Sciatic nerve (tissue), 2 donors: Measurements from ENCODE around the gene DCAF11. TPM values are rescaled to one million over a fixed set of nuclear protein-coding genes. Genes with fewer than 3 reads are reported as not detected.
A peak's percentile ranks its signal among the peaks of the same experiment; 100 is the strongest.

Experiments
- ATAC-seq: fragments of 200-7000 bp; cut with Tn5 transposase; one replicate; pipeline ENCODE4 v1.9.1; 2020; ENCODE audit warnings: mild to moderate bottlenecking, moderate library complexity
- DNase-seq: peaks from one replicate; pipeline ENCODE4 v3.0.0-alpha.2; 2020; ENCODE audit warnings: low spot score
- intact Hi-C: fragments of 100-400 bp; cut with DNase I; formaldehyde crosslinking; loops from one replicate; pipeline ENCODE4 v1.14.2; 2022
- total RNA-seq: library from RNA; stranded (reverse); fragmentation: NEBNext Ultra II Directional; extraction: Animal tissue kit (Norgen Biotek cat#: 25700); gene quantifications from one replicate; pipeline ENCODE4 v1.2.1, GENCODE V29; 2021
- donor health status: DM: no; HTN: no; CAD: no.
- donor health status: DM: no; HTN: no; CAD: no.

The DCAF11 gene
- total RNA-seq, 1 donor from 2014 or later, result 47.6 TPM

DNA sequence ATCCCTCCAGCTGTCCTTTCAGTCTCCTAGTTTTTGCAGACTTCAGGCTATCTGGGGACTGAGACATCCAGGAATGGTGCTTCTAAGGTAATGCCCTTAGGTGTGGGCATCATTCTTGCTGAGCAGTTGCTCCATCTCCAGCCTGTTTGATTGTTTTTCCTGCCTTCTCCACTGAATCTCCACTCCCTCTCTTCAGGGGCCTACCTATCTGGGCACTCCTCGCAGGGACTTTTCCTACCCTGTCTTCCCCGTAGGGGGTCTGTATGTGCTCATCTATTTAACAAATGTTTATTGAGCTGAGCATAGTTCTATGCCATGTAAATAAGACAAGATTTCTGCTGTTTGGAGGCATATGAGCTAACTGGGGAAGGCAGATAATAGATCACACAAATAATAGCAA is 18.4 kb downstream of the DCAF11 start:
- ATAC-seq, result no peak
- no peak for DNase-seq
- intact Hi-C loops, result no loop called here

DNA sequence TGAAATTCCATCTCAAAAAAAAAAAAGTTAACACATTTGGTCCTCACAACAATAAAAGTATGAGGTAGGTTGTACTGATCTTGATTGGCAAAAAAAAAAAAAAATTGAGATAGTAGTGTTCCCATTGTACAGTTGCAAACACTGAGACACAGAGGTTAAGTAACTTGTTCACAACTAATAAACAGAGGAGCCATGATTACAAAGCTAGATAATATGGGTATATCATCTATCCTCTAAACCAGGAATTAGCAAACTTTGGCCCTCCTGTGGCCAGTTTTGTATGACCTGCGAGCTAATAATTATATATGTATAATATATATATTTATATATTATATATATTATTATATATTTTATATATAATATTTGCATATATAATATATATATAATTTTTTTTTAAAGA is 19.2 kb downstream of the DCAF11 start:
- intact Hi-C loops, result no loop called here
- DNase-seq (no peak), ATAC-seq (no peak)

GRCh38 chr14:24135584-24135833 is 20.9 kb downstream of the DCAF11 start:
- intact Hi-C loops, result no loop called here
- DNase-seq, result no peak
- ATAC-seq, result peak; percentile 0

DNA sequence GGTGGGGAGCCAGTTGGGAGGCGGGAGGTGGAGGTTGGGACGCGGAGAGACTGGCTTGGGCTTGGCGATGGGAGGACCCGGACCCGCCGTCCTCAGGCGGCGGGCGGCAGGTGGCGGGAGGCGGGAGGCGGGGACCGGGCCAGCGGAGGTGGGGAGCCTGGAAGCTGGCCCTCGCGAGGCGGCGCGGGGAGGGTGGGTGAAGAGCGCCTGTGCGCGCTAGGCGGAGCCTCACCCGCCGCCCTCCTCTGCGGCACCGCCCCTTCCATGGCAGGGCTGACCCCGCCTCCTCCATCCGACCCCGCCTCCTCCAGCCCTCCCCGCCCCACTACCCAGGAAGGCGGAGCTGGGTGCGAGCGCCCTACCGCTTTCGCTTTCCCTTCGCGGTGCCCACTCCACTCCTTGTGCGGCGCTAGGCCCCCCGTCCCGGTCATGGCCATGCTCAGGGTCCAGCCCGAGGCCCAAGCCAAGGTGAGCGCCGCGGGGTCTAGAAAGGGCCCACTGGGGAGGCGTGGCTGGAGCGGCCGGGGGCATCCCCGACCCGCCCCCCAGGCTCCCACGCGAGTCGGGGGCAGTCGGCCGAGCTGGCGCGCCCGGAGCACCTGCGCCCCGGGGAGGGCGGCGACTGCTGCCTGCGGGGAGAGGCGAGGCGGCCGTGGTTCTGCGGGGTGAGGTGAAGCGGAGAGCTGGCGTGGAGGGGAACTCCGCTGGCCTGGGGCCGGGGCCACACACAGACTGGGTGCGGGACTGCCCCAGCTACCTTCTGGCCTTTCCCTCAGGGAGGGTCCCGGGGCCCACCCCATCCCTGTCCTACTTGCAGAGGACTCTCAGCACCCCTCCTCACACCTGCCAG is 21.5 kb downstream of the DCAF11 start, which contains the start of gene PSME1:
PSME1 (plus strand) TSS at position 361 of the 850 bp plus-strand sequence; CDS start at position 430, 69 bp downstream.
- peak; percentile 98 for ATAC-seq
- peak; percentile 96 for DNase-seq
- intact Hi-C loops, result no loop called here

GRCh38 chr14:24136684-24137528 is 22.3 kb downstream of the DCAF11 start:
- intact Hi-C loops, result no loop called here
- DNase-seq (no peak), ATAC-seq (no peak)

- intact Hi-C loops, result no loop called here
- DNase-seq (no peak), ATAC-seq (no peak)
Measured at GRCh38 chr14:24137529-24138395, 23.2 kb downstream of the DCAF11 start.

GRCh38 chr14:24138396-24139271 is 24.1 kb downstream of the DCAF11 start:
- no peak for DNase-seq
- intact Hi-C loops, result no loop called here
- ATAC-seq, result no peak

GRCh38 chr14:24139272-24139934 is 24.8 kb downstream of the DCAF11 start:
- ATAC-seq (no peak), DNase-seq (no peak)
- intact Hi-C loops, result no loop called here

GRCh38 chr14:24141097-24141880 is 26.7 kb downstream of the DCAF11 start, which contains the start of gene EMC9:
TSS of gene EMC9 (minus strand) at chr14:24141591. CDS start at chr14:24141304, 287 bp downstream.
- peak; percentile 97 for ATAC-seq
- DNase-seq, result peak; percentile 100
- intact Hi-C loops, result no loop called here

- intact Hi-C loops, result no loop called here
- ATAC-seq (no peak), DNase-seq (no peak)
Measured at GRCh38 chr14:24143511-24143910, 28.9 kb downstream of the DCAF11 start.

GRCh38 chr14:24144451-24144850 is 29.9 kb downstream of the DCAF11 start:
- no peak for DNase-seq
- no peak for ATAC-seq
- intact Hi-C loops, result no loop called here

- DNase-seq, result no peak
- intact Hi-C loops, result no loop called here
- ATAC-seq, result no peak
Measured at GRCh38 chr14:24145219-24145618, 30.6 kb downstream of the DCAF11 start.

DNA sequence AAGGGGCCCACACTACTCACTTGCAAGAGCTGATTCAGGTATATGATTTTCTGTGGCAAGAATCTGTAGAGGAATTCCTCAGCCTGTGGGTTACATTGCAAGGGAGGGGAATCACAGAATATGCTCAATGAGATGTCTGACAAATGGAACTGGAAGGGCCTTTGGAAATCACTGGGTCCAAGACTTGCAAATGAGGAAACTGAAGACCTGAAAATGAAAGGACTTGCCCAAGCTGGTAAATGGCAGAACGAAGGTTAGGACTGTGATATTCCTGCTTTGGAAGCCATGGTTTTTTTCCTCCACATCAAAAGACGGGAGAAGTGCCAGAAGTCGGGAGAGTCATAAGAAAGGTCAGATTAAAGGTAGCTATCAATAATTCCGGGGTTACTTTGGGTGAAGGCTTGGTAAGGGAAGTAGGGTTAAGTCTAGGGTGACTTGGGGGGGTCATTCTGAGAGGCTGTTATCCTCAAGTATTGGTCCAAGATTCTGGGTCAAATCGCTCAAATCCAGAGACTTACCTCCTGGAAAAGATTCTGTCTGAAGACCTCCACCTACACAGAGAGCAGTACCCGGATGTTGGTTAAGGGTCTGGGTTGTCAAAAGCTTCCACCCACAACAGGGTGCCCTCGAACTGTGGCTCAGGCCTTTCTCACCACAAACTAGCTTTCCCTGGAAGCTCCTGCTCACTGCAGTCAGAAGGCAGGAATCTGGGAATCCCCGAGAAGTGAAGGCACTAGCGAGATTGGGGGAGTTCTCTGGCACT is 31.3 kb downstream of the DCAF11 start:
- intact Hi-C loops, result no loop called here
- DNase-seq, result no peak
- no peak for ATAC-seq

GRCh38 chr14:24146453-24146977 is 31.9 kb downstream of the DCAF11 start, which contains the start of gene PSME2:
TSS of gene PSME2 (minus strand) at chr14:24146610. CDS start at chr14:24146581, 29 bp downstream.
- intact Hi-C loops, result no loop called here
- peak; percentile 95 for DNase-seq
- ATAC-seq, result peak; percentile 91

GRCh38 chr14:24146978-24147760 is 32.6 kb downstream of the DCAF11 start, which contains the start of gene RNF31:
TSS of gene RNF31 (plus strand) at chr14:24147498. CDS start at chr14:24147699, 201 bp downstream.
- ATAC-seq, result peak; percentile 97
- intact Hi-C loops, result no loop called here
- DNase-seq, result peak; percentile 99
